Esophagus squamous epithelium (tissue), 5 donors: ENCODE data around the gene CNTNAP2. TPM values are rescaled to one million over a fixed set of nuclear protein-coding genes. Genes with fewer than 3 reads are reported as not detected.

Experiments
- DNase-seq: peaks from one replicate; lab custom pipeline; 2025; lab: John Stamatoyannopoulos, UW
- H3K27ac ChIP-seq, 4 donors: fragments of 200-600 bp; sonication (generic); one replicate each; pipeline ENCODE4 v1.5.1; 2016 to 2019; ENCODE audit warnings: mild to moderate bottlenecking in 1 of 4
- H3K27me3 ChIP-seq, 4 donors: fragments of 200-600 bp; sonication (generic); 1 replicate in 3 of 4; 2 replicates in 1 of 4; pipeline versions ENCODE4 v1.5.1 to v1.6.0; 2017 to 2021; ENCODE audit warnings: antibody characterized with exemption in 1 of 4
- H3K36me3 ChIP-seq, 3 donors: fragments of 200-600 bp; sonication (generic); one replicate each; pipeline ENCODE4 v1.5.1; 2016 to 2019
- H3K4me1 ChIP-seq, 3 donors: fragments of 200-600 bp; sonication (generic); one replicate each; pipeline ENCODE4 v1.5.1; 2017 to 2019
- H3K4me3 ChIP-seq, 4 donors: fragments of 200-600 bp; sonication (generic); 1 replicate in 3 of 4; 2 replicates in 1 of 4; pipeline ENCODE4 v1.5.1; 2016 to 2019; ENCODE audit warnings: mild to moderate bottlenecking in 2 of 4, moderate library complexity in 1 of 4
- H3K9me3 ChIP-seq, 3 donors: fragments of 200-600 bp; sonication (generic); one replicate each; pipeline ENCODE4 v1.5.1; 2016 to 2019
- CTCF ChIP-seq, 6 experiments: fragments of 450-650 bp in 4 of 6; fragments of 200-600 bp in 2 of 6; sonication (generic) in 2 of 6; IDR thresholded peaks; one replicate each; pipeline ENCODE4 v1.5.1; 2016 to 2019; ENCODE audit warnings: antibody characterized with exemption in 6 of 6, mild to moderate bottlenecking in 4 of 6, moderate library complexity in 4 of 6
- POLR2A ChIP-seq, 4 donors: fragments of 450-650 bp; IDR thresholded peaks; one replicate each; pipeline ENCODE4 v1.6.1; 2017; ENCODE audit warnings: antibody characterized with exemption in 4 of 4, mild to moderate bottlenecking in 4 of 4, moderate library complexity in 3 of 4
- WGBS, 2 donors: methylation state at CpG; one replicate each; pipeline ENCODE4 v1.1.5; 2018; 5-methylcytosine and 5-hydroxymethylcytosine counted together
- intact Hi-C: fragments of 100-400 bp; cut with DNase I; formaldehyde crosslinking; loops from one replicate; pipeline ENCODE4 v1.15.0; 2022
- total RNA-seq, 4 donors: library from RNA; depleted of rRNA; stranded (reverse); fragments of >200 nt; gene quantifications; one replicate each; pipeline ENCODE4 v1.1.0, GENCODE V29; 2016
- donor health status: DM: yes; HTN: yes; CAD: no.

The CNTNAP2 gene
- total RNA-seq, 4 donors from 2014 or later, result 0.95 to 2.3 (median 1.2) TPM

DNA sequence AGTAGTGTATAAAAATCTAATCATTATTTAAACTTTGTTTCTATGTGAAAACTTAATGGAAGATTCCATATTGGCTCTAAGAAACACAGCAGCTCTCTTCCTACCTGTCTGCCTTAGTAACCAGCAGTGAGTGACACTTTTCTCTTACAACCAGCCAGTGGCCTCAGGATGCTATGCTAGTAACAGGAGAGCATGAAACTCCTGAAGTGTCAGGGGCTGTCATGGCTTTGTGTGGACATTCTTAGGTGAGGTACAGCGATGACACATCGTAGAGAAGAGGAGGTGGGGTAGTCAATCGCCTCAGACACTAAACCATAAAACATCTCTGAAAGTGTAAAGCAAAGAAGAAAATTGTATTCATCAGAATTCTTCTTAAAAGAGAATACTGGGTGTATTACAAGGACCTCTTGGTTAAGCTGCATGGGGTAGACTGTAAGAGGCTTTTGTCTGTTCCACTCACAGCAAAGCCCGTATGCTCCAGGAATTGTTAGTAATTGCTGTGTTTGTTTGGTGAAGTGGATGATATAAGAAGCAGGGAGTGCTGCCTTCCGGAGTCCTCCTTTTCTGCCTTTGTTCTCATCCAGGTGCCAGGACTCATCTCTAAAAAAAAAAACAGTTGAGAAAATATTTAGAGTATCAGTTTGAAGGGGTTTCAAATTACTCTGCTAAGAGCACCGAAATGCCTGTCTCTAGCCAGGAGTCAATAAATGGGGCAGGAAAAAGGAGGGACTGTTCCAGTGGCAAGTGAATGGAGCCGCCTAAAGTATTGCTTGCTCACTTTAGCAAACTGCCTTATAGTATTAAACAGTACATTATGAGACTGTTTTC lies 518.8 kb downstream of the CNTNAP2 start:
- no peaks in the 10 kb centered on the region for H3K36me3 ChIP-seq
- no peaks in the 10 kb centered on the region for H3K27me3 ChIP-seq
- DNase-seq, result no peak
- no peaks in the 10 kb centered on the region for H3K4me1 ChIP-seq
- TF ChIP-seq POLR2A (IDR thresholded peaks at IDR 0.05) (no peak), CTCF (IDR thresholded peaks at IDR 0.05) (no peak)
- intact Hi-C loops, result no loop called here
- H3K4me3 ChIP-seq, result no peak overlapping the region
- H3K9me3 ChIP-seq, result no peaks in the 10 kb centered on the region
- no peak overlapping the region for H3K27ac ChIP-seq
- 44 to 54% methylated on average over 7 of the region's 7 CpGs for WGBS, 2 donors

GRCh38 chr7:146636033-146636356 lies 519.4 kb downstream of the CNTNAP2 start:
- WGBS, 2 donors, result 36 to 38% methylated on average over 4 of the region's 4 CpGs

GRCh38 chr7:146636581-146636980 lies 520.0 kb downstream of the CNTNAP2 start:
- intact Hi-C loops, result no loop called here
- no peak overlapping the region for H3K4me3 ChIP-seq
- H3K4me1 ChIP-seq, result no peaks in the 10 kb centered on the region
- H3K27me3 ChIP-seq, result no peaks in the 10 kb centered on the region
- TF ChIP-seq POLR2A (IDR thresholded peaks at IDR 0.05), result no peak
- no peak for TF ChIP-seq CTCF (IDR thresholded peaks at IDR 0.05)
- no peak overlapping the region for H3K27ac ChIP-seq
- no peak for DNase-seq
- WGBS, 2 donors, result 25 to 27% methylated on average over 4 of the region's 4 CpGs
- H3K9me3 ChIP-seq, result no peaks in the 10 kb centered on the region
- no peaks in the 10 kb centered on the region for H3K36me3 ChIP-seq

More at GRCh38 chr7:146636033-146636356, 519.4 kb downstream of the CNTNAP2 start:
- H3K4me1 ChIP-seq, result no peaks in the 10 kb centered on the region
- TF ChIP-seq POLR2A (IDR thresholded peaks at IDR 0.05) (no peak), CTCF (IDR thresholded peaks at IDR 0.05) (no peak)
- no peaks in the 10 kb centered on the region for H3K36me3 ChIP-seq
- no peaks in the 10 kb centered on the region for H3K27me3 ChIP-seq
- DNase-seq, result no peak
- H3K27ac ChIP-seq, result no peak overlapping the region
- no peak overlapping the region for H3K4me3 ChIP-seq
- intact Hi-C loops, result no loop called here
- H3K9me3 ChIP-seq, result no peaks in the 10 kb centered on the region

DNA sequence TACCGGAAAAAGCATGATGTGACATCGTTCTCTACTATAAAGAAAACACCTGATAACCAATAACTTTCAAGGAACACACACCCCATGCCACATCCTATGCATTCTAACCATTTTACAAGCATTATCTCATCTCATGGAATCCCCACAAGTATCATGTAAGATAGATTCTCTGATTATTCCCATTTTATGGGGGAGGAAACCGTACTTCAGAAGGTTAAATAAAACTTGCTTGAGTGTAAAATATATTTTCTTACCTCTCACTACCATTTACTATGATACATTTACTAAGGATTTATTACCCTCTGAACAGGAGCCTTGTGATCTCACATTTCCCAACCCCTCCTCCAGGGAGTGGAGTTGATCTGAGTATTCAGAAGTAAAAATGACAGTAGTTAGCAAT lies 522.7 kb downstream of the CNTNAP2 start:
- H3K9me3 ChIP-seq, result no peaks in the 10 kb centered on the region
- H3K4me3 ChIP-seq, result no peak overlapping the region
- no peaks in the 10 kb centered on the region for H3K27me3 ChIP-seq
- 85 to 93% methylated on average over 3 of the region's 3 CpGs for WGBS, 2 donors
- H3K27ac ChIP-seq, result no peak overlapping the region
- no peak for DNase-seq
- no peaks in the 10 kb centered on the region for H3K36me3 ChIP-seq
- intact Hi-C loops, result no loop called here
- no peaks in the 10 kb centered on the region for H3K4me1 ChIP-seq
- TF ChIP-seq POLR2A (IDR thresholded peaks at IDR 0.05) (no peak), CTCF (IDR thresholded peaks at IDR 0.05) (no peak)

- H3K4me3 ChIP-seq, result no peak overlapping the region
- no peak overlapping the region for H3K27ac ChIP-seq
- no peaks in the 10 kb centered on the region for H3K36me3 ChIP-seq
- H3K27me3 ChIP-seq, result no peaks in the 10 kb centered on the region
- no peaks in the 10 kb centered on the region for H3K9me3 ChIP-seq
- TF ChIP-seq CTCF (IDR thresholded peaks at IDR 0.05) (no peak), POLR2A (IDR thresholded peaks at IDR 0.05) (no peak)
- 13 to 50% methylated on average over 1 of the region's 1 CpG for WGBS, 2 donors
- intact Hi-C loops, result no loop called here
- H3K4me1 ChIP-seq, result no peaks in the 10 kb centered on the region
- DNase-seq, result no peak
Observed at GRCh38 chr7:146641491-146641890, 524.9 kb downstream of the CNTNAP2 start.
